Smooth muscle cell (in vitro differentiated cells): ENCODE measurements around the gene KCNQ1. TPM values are rescaled to one million over a fixed set of nuclear protein-coding genes. Genes with fewer than 3 reads are reported as not detected.

ENCODE experiments used
- DNase-seq: peaks from one replicate; lab custom pipeline; 2025; ENCODE audit not compliant: unreplicated experiment; lab: John Stamatoyannopoulos, UW
- H2AFZ ChIP-seq: fragments of 200-600 bp; sonication (generic); 2 replicates; pipeline ENCODE4 v1.6.0; 2016; ENCODE audit warnings: antibody characterized with exemption, low read depth, mild to moderate bottlenecking
- H3F3A ChIP-seq: fragments of 200-600 bp; sonication (generic); 2 replicates; pipeline ENCODE4 v1.6.0; 2017; ENCODE audit warnings: antibody characterized with exemption, low read depth
- H3K27ac ChIP-seq: fragments of 200-600 bp; sonication (generic); 2 replicates; pipeline ENCODE4 v1.5.1; 2016; ENCODE audit warnings: low read depth, mild to moderate bottlenecking
- H3K27me3 ChIP-seq: fragments of 200-600 bp; sonication (generic); 2 replicates; pipeline ENCODE4 v1.6.1; 2016; ENCODE audit warnings: low read depth, mild to moderate bottlenecking
- H3K36me3 ChIP-seq: fragments of 200-600 bp; sonication (generic); 2 replicates; pipeline ENCODE4 v1.5.1; 2016; ENCODE audit warnings: low read depth
- H3K4me1 ChIP-seq: fragments of 200-600 bp; sonication (generic); 2 replicates; pipeline ENCODE4 v1.5.1; 2016; ENCODE audit warnings: low read depth
- H3K4me2 ChIP-seq: fragments of 200-600 bp; sonication (generic); 2 replicates; pipeline ENCODE4 v1.6.0; 2016; ENCODE audit warnings: mild to moderate bottlenecking
- H3K4me3 ChIP-seq: fragments of 200-600 bp; sonication (generic); 2 replicates; pipeline ENCODE4 v1.5.1; 2016; ENCODE audit warnings: mild to moderate bottlenecking
- H3K79me2 ChIP-seq: fragments of 200-600 bp; sonication (generic); 2 replicates; pipeline ENCODE4 v1.6.0; 2016; ENCODE audit warnings: low read depth, mild to moderate bottlenecking
- H3K9ac ChIP-seq: fragments of 200-600 bp; sonication (generic); 2 replicates; pipeline ENCODE4 v1.6.0; 2016; ENCODE audit warnings: low read depth
- H3K9me3 ChIP-seq: fragments of 200-600 bp; sonication (generic); replicated peaks from 2 replicates; pipeline ENCODE4 v1.5.1; 2016; ENCODE audit warnings: low read depth
- H4K20me1 ChIP-seq: fragments of 200-600 bp; sonication (generic); 2 replicates; pipeline ENCODE4 v1.6.0; 2016; ENCODE audit warnings: low read depth
- WGBS: methylation state at CpG from one replicate; pipeline ENCODE4 v1.1.7; 2016; ENCODE audit warnings: low lambda C conversion rate; 5-methylcytosine and 5-hydroxymethylcytosine counted together
- polyA plus RNA-seq: library from polyadenylated mRNA; unstranded; fragments of >200 nt; fragmentation: Nextera tagmentation; extraction: Ambion mirVana; gene quantifications from 2 replicates; pipeline ENCODE4 v1.2.1, GENCODE V29; 2016
- total RNA-seq: library from RNA; depleted of rRNA; stranded (reverse); fragments of >200 nt; gene quantifications from 2 replicates; pipeline ENCODE4 v1.2.3, GENCODE V29; 2014
- TF ChIP-seq, protein P1 (sequence below): fragments of 200-600 bp; sonication (generic); IDR thresholded peaks from 2 replicates; pipeline ENCODE4 v1.5.1; 2017; ENCODE audit warnings: borderline replicate concordance, mild to moderate bottlenecking, antibody characterized with exemption; ENCODE audit not compliant: insufficient read depth, poor library complexity, severe bottlenecking

The KCNQ1 gene
- total and polyA plus RNA-seq, 2 experiments from 2014 or later, result 1.3 to 2.3 TPM

DNA sequence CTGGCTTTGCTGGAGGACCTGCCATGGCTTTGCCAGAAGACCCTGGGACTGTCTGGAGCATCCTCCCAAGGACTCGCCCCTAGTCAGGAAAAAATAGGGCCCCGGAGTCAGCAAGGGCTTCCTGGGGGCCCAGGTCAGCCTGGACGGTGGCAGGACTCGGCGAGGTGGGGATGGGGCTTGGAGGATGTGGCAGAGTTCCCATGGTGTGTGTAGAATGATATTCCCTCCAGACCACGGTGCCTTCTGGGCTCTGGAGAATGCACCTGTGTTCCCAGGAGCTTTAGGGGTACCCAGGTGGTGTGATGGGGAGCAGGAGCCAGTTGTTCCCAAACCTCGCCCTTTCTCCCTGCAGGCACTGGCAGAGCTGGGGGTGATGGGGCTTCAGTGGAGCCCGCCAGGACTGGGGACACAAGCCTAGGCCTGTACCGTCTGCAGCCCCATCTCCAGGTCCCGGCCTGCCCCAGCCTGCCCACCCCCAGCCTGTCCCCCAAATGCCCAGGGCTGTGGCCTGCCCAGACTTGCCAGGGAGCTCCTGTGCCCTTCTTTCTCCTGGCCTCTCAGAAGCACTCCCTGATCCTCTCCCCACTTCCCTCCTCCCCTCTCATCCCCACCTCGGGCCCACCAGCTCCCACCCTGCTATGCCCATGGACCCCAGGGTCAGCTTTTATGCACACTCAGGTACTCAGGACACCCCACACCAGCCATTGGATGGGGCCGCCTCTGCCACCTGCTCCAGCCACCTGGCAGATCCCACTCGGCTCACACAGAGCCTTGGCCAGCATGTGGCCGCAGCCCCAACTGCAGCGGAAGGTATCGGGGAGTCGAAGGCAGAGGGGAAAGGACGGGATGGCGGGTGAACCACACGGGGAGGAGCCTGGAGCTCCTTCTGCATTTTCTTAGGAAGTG, 358.6 kb downstream of the KCNQ1 start:
- H3K4me3 ChIP-seq, result no peak overlapping the region
- no peaks in the 10 kb centered on the region for H3F3A ChIP-seq
- no peak for DNase-seq
- H3K36me3 ChIP-seq, result no peaks in the 10 kb centered on the region
- H3K9ac ChIP-seq, result no peak overlapping the region
- TF ChIP-seq, protein P1, sequence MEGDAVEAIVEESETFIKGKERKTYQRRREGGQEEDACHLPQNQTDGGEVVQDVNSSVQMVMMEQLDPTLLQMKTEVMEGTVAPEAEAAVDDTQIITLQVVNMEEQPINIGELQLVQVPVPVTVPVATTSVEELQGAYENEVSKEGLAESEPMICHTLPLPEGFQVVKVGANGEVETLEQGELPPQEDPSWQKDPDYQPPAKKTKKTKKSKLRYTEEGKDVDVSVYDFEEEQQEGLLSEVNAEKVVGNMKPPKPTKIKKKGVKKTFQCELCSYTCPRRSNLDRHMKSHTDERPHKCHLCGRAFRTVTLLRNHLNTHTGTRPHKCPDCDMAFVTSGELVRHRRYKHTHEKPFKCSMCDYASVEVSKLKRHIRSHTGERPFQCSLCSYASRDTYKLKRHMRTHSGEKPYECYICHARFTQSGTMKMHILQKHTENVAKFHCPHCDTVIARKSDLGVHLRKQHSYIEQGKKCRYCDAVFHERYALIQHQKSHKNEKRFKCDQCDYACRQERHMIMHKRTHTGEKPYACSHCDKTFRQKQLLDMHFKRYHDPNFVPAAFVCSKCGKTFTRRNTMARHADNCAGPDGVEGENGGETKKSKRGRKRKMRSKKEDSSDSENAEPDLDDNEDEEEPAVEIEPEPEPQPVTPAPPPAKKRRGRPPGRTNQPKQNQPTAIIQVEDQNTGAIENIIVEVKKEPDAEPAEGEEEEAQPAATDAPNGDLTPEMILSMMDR, result no peak
- H2AFZ ChIP-seq, result no peak overlapping the region
- 94% methylated on average over 16 of the region's 20 CpGs for WGBS
- no peaks in the 10 kb centered on the region for H3K9me3 ChIP-seq
- no peak overlapping the region for H3K4me2 ChIP-seq
- no peaks in the 10 kb centered on the region for H4K20me1 ChIP-seq
- H3K79me2 ChIP-seq, result no peaks in the 10 kb centered on the region
- H3K27ac ChIP-seq, result no peak overlapping the region
- H3K27me3 ChIP-seq, result no peaks in the 10 kb centered on the region
- peaks cover 16% of the 10 kb centered on the region for H3K4me1 ChIP-seq

DNA sequence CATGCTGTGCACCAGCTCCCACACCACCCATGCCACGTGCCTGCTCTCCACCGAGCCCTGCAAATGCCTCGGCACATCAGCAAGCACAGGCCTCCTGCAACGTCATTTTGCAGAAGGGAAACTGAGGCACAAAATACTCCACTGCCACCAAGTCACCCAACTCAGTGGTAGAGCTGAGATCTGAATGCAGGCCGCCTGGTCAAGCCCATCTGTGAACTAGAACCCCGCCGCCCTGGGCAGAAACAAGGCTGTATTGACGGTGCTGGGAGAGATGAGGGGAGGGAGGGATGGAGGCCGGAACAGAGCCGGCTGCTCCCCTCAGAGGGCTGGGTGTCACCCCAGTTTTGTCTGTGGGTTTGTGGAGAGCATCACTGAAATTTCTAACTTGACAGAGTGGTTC, 359.4 kb downstream of the KCNQ1 start:
- H3K27me3 ChIP-seq, result no peaks in the 10 kb centered on the region

DNA sequence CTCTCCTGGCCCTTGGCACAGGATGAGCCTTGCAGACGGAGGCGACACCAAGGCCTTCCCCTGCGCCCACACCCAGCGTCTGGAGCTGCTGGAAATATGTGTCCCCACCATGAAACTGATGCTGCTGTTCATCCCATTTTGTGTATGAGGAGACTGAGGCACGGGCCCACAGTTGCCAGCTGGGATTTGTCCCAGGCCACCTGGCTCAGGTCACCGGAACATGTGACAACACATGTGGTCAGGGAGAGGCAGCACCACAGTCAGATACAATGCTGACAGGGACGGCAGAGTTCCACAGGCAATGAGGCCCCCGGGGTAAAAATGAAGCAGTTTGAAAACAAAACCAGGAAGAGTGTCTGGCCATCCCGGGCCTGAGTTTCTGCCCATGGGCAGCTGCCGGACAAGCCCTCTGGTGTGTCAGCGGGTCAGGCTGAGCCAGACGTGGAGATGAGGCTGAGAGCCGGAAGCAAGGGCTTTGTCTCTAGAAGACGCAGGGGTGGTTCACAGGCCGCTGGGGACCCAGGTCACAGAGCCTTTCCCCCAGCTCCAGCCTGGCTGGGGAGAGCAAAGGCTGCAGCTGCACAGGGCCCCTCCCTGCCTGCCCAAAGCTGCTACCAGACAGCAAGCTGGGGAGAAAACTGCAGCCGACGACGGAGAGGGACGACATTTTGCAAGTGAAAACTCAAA, 360.0 kb downstream of the KCNQ1 start:
- H3K27ac ChIP-seq, result peak overlapping the region; percentile 44
- no peaks in the 10 kb centered on the region for H3K27me3 ChIP-seq
- no peaks in the 10 kb centered on the region for H3K79me2 ChIP-seq
- DNase-seq, result no peak
- peak overlapping the region; percentile 1 for H2AFZ ChIP-seq
- TF ChIP-seq, protein P1, result no peak
- peaks cover 16% of the 10 kb centered on the region for H3K4me1 ChIP-seq
- H3F3A ChIP-seq, result no peaks in the 10 kb centered on the region
- H3K36me3 ChIP-seq, result no peaks in the 10 kb centered on the region
- WGBS, result 60% methylated on average over 19 of the region's 19 CpGs
- H3K9ac ChIP-seq, result no peak overlapping the region
- H3K9me3 ChIP-seq, result no peaks in the 10 kb centered on the region
- peak overlapping the region; percentile 1 for H3K4me2 ChIP-seq
- no peaks in the 10 kb centered on the region for H4K20me1 ChIP-seq
- H3K4me3 ChIP-seq, result no peak overlapping the region

More for the DNA sequence above, 359.4 kb downstream of the KCNQ1 start:
- Histone ChIP-seq H3K4me3 (no peak overlapping the region), H3F3A (no peaks in the 10 kb centered on the region), H3K27ac (no peak overlapping the region), H3K36me3 (no peaks in the 10 kb centered on the region), H3K9me3 (no peaks in the 10 kb centered on the region), H3K4me2 (no peak overlapping the region), H4K20me1 (no peaks in the 10 kb centered on the region), H3K4me1 (peaks cover 16% of the 10 kb centered on the region), H3K79me2 (no peaks in the 10 kb centered on the region), H2AFZ (no peak overlapping the region), H3K9ac (no peak overlapping the region)
- WGBS, result 96% methylated on average over 10 of the region's 10 CpGs
- DNase-seq, result no peak
- TF ChIP-seq, protein P1, result no peak
